B cell (primary cell): Measurements from ENCODE around the gene CDKN1C. TPM values are rescaled to one million over a fixed set of nuclear protein-coding genes. Genes with fewer than 3 reads are reported as not detected.

ENCODE experiments used
- ATAC-seq: fragments of 200-7000 bp; cut with Tn5 transposase; one replicate; pipeline ENCODE4 v1.10.0; 2021; ENCODE audit warnings: low read depth, mild to moderate bottlenecking, moderate number of reproducible peaks, moderate library complexity
- CTCF ChIA-PET: fragments of 350-600 bp; sonication (Branson Sonifier 250); formaldehyde crosslinking; loops from one replicate; lab custom pipeline; 2021; ENCODE audit warnings: antibody characterized with exemption, inconsistent platforms; lab: Charles Lee
- POLR2A ChIA-PET: fragments of 350-600 bp; sonication (Branson Sonifier 250); formaldehyde crosslinking; loops from one replicate; lab custom pipeline; 2021; ENCODE audit warnings: antibody characterized with exemption; lab: Charles Lee
- DNase-seq: peaks from one replicate; pipeline ENCODE4 v3.0.0; 2013
- H2AFZ ChIP-seq: 2 replicates; pipeline ENCODE4 v1.6.1; 2012; ENCODE audit warnings: mild to moderate bottlenecking, low read depth, low read length; ENCODE audit not compliant: insufficient read depth, poor library complexity, severe bottlenecking
- H3K27ac ChIP-seq, 2 donors: 1 replicate in 1 of 2; 2 replicates in 1 of 2; pipeline ENCODE4 v1.5.1; 2012 to 2013; ENCODE audit warnings: low read length in 2 of 2, mild to moderate bottlenecking in 2 of 2, moderate library complexity in 1 of 2
- H3K27me3 ChIP-seq, 4 experiments: fragments of 200-600 bp in 1 of 4; sonication (generic) in 1 of 4; replicated peaks in 1 of 4; 1 replicate in 2 of 4; 2 replicates in 2 of 4; pipeline versions ENCODE4 v1.6.1 to v1.7.0; 2013 to 2016; ENCODE audit warnings: low read length in 3 of 4, mild to moderate bottlenecking in 2 of 4, mixed read lengths in 1 of 4, moderate library complexity in 1 of 4; ENCODE audit not compliant: insufficient read depth in 4 of 4, control insufficient read depth in 3 of 4; ENCODE audit errors: control extremely low read depth in 1 of 4
- H3K36me3 ChIP-seq, 2 experiments: replicated peaks in 1 of 2; 1 replicate in 1 of 2; 2 replicates in 1 of 2; pipeline versions ENCODE4 v1.6.1 to v1.7.1; 2013; ENCODE audit warnings: low read length in 1 of 2; ENCODE audit not compliant: insufficient read depth in 2 of 2, control insufficient read depth in 1 of 2; ENCODE audit errors: control extremely low read depth in 1 of 2, extremely low read depth in 1 of 2
- H3K4me1 ChIP-seq, 2 donors: fragments of 200-600 bp in 1 of 2; sonication (generic) in 1 of 2; 1 replicate in 1 of 2; 2 replicates in 1 of 2; pipeline versions ENCODE4 v1.5.1 to v1.6.1; 2013 to 2017; ENCODE audit warnings: low read length in 2 of 2; ENCODE audit not compliant: control insufficient read depth in 2 of 2, insufficient read depth in 2 of 2
- H3K4me2 ChIP-seq: replicated peaks from 2 replicates; pipeline ENCODE3; 2012; ENCODE audit warnings: mild to moderate bottlenecking, low read depth, low read length; ENCODE audit not compliant: poor library complexity, severe bottlenecking
- H3K4me3 ChIP-seq, 5 experiments: fragments of 200-600 bp in 1 of 5; sonication (generic) in 1 of 5; 1 replicate in 3 of 5; 2 replicates in 2 of 5; pipeline versions ENCODE4 v1.5.1 to v1.7.0; 2011 to 2016; ENCODE audit warnings: low read length in 4 of 5, mild to moderate bottlenecking in 4 of 5, low read depth in 2 of 5, control low read depth in 1 of 5, moderate library complexity in 1 of 5; ENCODE audit not compliant: insufficient read depth in 1 of 5; ENCODE audit errors: control extremely low read depth in 1 of 5, extremely low read depth in 1 of 5
- H3K79me2 ChIP-seq: fragments of 200-600 bp; sonication (generic); one replicate; pipeline ENCODE4 v1.6.0; 2016; ENCODE audit warnings: low read length; ENCODE audit not compliant: control insufficient read depth, insufficient read depth
- H3K9ac ChIP-seq: fragments of 200-600 bp; sonication (generic); 2 replicates; pipeline ENCODE4 v1.6.1; 2017; ENCODE audit warnings: mild to moderate bottlenecking, low read length, moderate library complexity
- H3K9me3 ChIP-seq, 3 donors: one replicate each; pipeline versions ENCODE4 v1.6.1 to v1.7.1; 2013; ENCODE audit warnings: low read length in 2 of 3; ENCODE audit not compliant: control insufficient read depth in 2 of 3, insufficient read depth in 1 of 3; ENCODE audit errors: control extremely low read depth in 1 of 3
- H4K20me1 ChIP-seq: 2 replicates; pipeline ENCODE4 v1.6.0; 2012; ENCODE audit warnings: mild to moderate bottlenecking, low read length; ENCODE audit not compliant: insufficient read depth, control insufficient read depth, poor library complexity, severe bottlenecking
- H3K27ac Mint-ChIP-seq: one replicate; pipeline ENCODE4 v1.8.0; 2021; ENCODE audit warnings: mixed read lengths
- H3K27me3 Mint-ChIP-seq: one replicate; pipeline ENCODE4 v1.8.0; 2021; ENCODE audit warnings: mixed read lengths
- H3K4me1 Mint-ChIP-seq: one replicate; pipeline ENCODE4 v1.8.0; 2021; ENCODE audit warnings: mixed read lengths
- H3K4me3 Mint-ChIP-seq: one replicate; pipeline ENCODE4 v1.8.0; 2021; ENCODE audit warnings: mixed read lengths
- H3K9me3 Mint-ChIP-seq: one replicate; pipeline ENCODE4 v1.8.0; 2022; ENCODE audit warnings: mixed read lengths; ENCODE audit not compliant: insufficient read depth
- EZH2 ChIP-seq: IDR thresholded peaks from 2 replicates; pipeline ENCODE4 v1.6.1; 2012; ENCODE audit warnings: borderline replicate concordance, low read depth, mild to moderate bottlenecking, moderate library complexity, low read length; ENCODE audit not compliant: insufficient read depth, poor library complexity, severe bottlenecking
- WGBS: methylation state at CpG from one replicate; pipeline ENCODE4 v1.1.5; 2013; ENCODE audit warnings: missing lambda C conversion rate; ENCODE audit not compliant: insufficient coverage; 5-methylcytosine and 5-hydroxymethylcytosine counted together
- intact Hi-C: fragments of 100-400 bp; cut with micrococcal nuclease; formaldehyde crosslinking; loops from one replicate; pipeline ENCODE4 v1.10.0; 2022
- polyA plus RNA-seq: library from polyadenylated mRNA; depleted of rRNA; stranded (reverse); fragments of >200 nt; gene quantifications from 2 replicates; pipeline ENCODE4 v1.2.3, GENCODE V29; 2012
- total RNA-seq, 2 donors: library from RNA; stranded (reverse); fragments of 120-200 nt in 1 of 2; gene quantifications; 1 replicate in 1 of 2; 2 replicates in 1 of 2; pipeline versions ENCODE4 v1.2.3 to v1.2.4, GENCODE V29; 2013 to 2022
- TF ChIP-seq, protein P1 (sequence below): fragments of 200-600 bp; IDR thresholded peaks from one replicate; pipeline ENCODE4 v1.8.0; 2022; ENCODE audit warnings: antibody characterized with exemption, mild to moderate bottlenecking

The CDKN1C gene
- total and polyA plus RNA-seq, 2 donors (not counting 1 experiment from before 2014, with no cell fraction given): 0.58 to 8.0 TPM

DNA sequence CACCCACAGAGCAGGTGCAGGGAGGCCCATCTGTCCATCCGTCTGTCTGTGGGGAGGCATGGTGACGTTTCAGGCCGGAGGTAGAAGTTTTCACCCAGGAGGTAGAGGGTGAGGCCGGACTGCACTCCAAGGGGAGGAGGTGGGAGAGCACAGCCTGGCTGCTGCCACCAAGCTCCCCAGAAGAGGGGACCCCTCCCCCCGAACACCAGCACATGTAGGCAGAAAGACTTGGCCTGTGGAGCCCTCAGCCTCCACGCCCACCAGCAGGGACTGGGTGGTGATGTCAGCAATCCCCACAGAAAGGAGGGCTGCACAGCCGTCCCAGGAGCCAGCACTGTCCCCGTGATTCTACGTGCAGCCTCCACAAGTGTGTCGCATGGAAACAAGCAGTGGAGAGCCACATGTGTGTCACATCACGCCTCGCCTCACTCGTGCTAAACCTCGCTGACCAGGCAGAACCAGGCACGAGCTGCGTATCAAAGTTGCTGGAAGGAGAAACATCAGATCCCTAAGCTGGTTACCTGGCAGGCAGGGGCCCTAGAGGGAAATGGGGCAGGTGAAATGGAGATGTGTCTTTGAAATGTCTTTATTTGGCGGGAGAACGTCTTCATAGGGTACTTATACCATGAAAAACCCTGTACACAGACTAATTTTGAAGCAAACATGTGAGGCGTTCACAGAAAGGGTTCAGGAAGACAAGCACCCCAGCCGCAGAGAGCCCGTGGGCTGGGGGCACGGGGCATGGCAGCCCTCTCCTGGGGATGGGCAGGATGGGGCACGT, 49.1 kb downstream of the CDKN1C start:
- no peaks in the 10 kb centered on the region for H3K27me3 Mint-ChIP-seq
- no peak for TF ChIP-seq EZH2
- TF ChIP-seq, protein P1, sequence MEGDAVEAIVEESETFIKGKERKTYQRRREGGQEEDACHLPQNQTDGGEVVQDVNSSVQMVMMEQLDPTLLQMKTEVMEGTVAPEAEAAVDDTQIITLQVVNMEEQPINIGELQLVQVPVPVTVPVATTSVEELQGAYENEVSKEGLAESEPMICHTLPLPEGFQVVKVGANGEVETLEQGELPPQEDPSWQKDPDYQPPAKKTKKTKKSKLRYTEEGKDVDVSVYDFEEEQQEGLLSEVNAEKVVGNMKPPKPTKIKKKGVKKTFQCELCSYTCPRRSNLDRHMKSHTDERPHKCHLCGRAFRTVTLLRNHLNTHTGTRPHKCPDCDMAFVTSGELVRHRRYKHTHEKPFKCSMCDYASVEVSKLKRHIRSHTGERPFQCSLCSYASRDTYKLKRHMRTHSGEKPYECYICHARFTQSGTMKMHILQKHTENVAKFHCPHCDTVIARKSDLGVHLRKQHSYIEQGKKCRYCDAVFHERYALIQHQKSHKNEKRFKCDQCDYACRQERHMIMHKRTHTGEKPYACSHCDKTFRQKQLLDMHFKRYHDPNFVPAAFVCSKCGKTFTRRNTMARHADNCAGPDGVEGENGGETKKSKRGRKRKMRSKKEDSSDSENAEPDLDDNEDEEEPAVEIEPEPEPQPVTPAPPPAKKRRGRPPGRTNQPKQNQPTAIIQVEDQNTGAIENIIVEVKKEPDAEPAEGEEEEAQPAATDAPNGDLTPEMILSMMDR: no peak
- Histone ChIP-seq H3K4me3 (no peak overlapping the region), H2AFZ (no peak overlapping the region), H3K36me3 (no peaks in the 10 kb centered on the region), H3K9me3 (no peaks in the 10 kb centered on the region), H4K20me1 (no peaks in the 10 kb centered on the region), H3K9ac (no peak overlapping the region), H3K79me2 (no peaks in the 10 kb centered on the region), H3K27ac (no peak overlapping the region), H3K27me3 (no peaks in the 10 kb centered on the region), H3K4me1 (no peaks in the 10 kb centered on the region), H3K4me2 (no peak overlapping the region)
- no peaks in the 10 kb centered on the region for H3K9me3 Mint-ChIP-seq
- CTCF ChIA-PET: no interaction called here
- intact Hi-C loops: no loop called here
- ATAC-seq: no peak
- no peak for DNase-seq
- H3K27ac Mint-ChIP-seq: no peak overlapping the region
- POLR2A ChIA-PET: no interaction called here
- 91% methylated on average over 17 of the region's 23 CpGs for WGBS
- H3K4me1 Mint-ChIP-seq: no peaks in the 10 kb centered on the region
- no peak overlapping the region for H3K4me3 Mint-ChIP-seq

- ChIA-PET POLR2A (no interaction called here), CTCF (no interaction called here)
- Histone ChIP-seq H3K79me2 (no peaks in the 10 kb centered on the region), H3K4me3 (no peak overlapping the region), H4K20me1 (no peaks in the 10 kb centered on the region), H3K27ac (no peak overlapping the region), H3K4me2 (no peak overlapping the region), H3K9ac (no peak overlapping the region), H3K36me3 (no peaks in the 10 kb centered on the region), H2AFZ (no peak overlapping the region), H3K27me3 (no peaks in the 10 kb centered on the region), H3K9me3 (no peaks in the 10 kb centered on the region), H3K4me1 (no peaks in the 10 kb centered on the region)
- H3K4me1 Mint-ChIP-seq: no peaks in the 10 kb centered on the region
- H3K9me3 Mint-ChIP-seq: no peaks in the 10 kb centered on the region
- DNase-seq (no peak), ATAC-seq (no peak)
- intact Hi-C loops: no loop called here
- no peak overlapping the region for H3K4me3 Mint-ChIP-seq
- 89% methylated on average over 17 of the region's 17 CpGs for WGBS
- no peak overlapping the region for H3K27ac Mint-ChIP-seq
- H3K27me3 Mint-ChIP-seq: no peaks in the 10 kb centered on the region
- TF ChIP-seq EZH2: no peak
Observed at GRCh38 chr11:2835751-2836150, 49.8 kb downstream of the CDKN1C start.
